CD1c-positive myeloid dendritic cell (primary cell): ENCODE measurements around the gene DGKD.

Experiments used
- DNase-seq: peaks from one replicate; pipeline ENCODE4 v3.0.0-alpha.2; 2016; ENCODE audit errors: extremely low spot score

DGKD gene

GRCh38 chr2:233459426-233459825, 105.1 kb downstream of the DGKD start:
- no peak for DNase-seq

DNA sequence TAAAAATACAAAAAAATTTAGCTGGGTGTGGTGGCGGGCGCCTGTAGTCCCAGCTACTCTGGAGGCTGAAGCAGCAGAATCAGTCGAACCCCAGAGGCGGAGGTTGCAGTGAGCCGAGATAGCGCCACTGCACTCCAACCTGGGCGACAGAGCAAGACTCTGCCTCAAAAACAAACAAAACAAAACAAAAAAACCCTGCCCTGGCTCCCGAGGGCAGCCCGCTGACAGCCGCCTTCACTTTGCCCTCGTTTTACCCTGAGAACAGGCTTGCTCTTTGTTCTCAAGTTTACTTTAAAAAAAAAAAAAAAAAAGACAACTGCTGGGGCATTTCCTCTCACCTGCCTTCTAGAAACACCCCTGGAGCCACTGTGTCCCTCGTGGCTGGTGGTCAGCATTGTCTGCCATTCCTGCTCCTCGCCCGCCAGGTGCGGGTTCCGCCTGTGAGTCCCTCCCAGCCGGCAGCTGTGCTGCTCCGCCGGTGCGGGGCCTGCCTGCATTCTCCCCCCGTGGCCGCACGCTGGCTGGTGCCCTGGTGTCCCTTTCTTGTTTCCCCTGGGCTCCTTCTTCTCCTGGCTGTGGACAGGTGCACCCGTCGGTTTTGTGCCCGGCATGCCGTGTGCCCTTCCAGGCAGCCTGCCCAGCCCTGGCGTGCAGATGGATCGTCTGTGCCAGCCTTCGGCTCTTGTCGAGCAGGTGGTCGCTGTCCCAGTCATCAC, 106.6 kb downstream of the DGKD start:
- no peak for DNase-seq

- no peak for DNase-seq
Measured at GRCh38 chr2:233461481-233461891, 107.2 kb downstream of the DGKD start.

DNA sequence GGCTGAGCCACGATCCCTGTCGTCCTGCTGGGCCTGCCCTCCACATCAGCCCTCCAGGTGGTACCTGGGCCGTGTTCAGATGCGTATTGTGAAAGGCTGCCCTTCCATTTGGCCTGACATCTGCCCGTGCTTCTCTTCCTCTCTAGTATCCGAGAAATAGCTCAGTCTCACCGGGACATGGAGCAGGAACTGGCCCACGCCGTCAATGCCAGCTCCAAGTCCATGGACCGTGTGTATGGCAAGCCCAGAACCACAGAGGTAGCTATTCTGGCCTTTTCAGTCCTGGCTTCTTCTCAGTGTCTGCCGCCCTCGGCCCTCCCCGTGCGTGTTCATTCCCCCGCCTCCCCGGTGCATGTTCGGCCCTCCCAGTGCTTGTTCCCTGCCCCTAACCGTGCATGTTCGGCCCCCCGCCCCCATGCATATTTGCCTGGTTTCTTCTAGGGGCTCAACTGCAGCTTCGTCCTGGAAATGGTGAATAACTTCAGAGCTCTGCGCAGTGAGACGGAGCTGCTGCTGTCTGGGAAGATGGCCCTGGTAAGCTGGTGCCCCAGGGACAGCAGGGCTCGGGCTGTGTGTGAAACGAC, 108.0 kb downstream of the DGKD start:
- DNase-seq, result no peak

GRCh38 chr2:233462826-233463470, 108.7 kb downstream of the DGKD start:
- DNase-seq, result no peak

GRCh38 chr2:233463586-233463985, 109.3 kb downstream of the DGKD start:
- DNase-seq, result no peak

GRCh38 chr2:233464056-233464455, 109.8 kb downstream of the DGKD start:
- DNase-seq, result no peak

DNA sequence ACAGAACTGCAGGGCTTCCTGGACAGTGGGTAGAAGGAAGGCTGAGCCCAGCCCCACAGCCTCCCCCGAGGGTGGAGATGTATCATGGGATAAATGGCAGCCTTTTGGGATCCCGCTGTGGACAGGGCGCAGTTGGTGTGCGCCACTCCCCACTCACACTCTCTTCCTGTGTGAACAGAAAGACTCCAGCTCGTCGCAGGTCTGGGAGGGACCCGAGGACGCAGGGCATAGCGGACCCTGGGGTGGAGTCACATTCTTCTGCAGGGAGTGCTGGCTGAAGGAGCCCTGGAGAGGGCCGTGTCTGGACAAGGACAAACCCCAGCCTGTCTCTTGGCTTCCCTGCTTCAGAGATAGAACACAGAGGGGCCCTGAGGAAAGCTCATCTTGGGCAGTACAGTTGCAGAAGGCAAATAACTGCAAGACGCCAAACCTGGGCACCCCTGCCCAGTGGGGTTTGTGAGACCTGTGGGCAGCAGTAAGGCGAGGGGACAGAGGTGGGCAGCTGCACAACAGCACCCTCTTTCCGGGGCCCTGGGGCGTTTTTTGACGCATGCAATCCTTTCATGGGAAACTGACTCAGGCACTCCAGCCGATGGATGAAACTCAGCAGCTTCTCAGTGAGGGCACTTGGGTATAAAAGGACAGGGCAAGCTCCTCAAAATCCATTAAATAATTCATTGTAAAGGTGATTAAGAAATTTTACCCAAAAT, 110.4 kb downstream of the DGKD start:
- DNase-seq, result no peak

- DNase-seq, result no peak
Measured at GRCh38 chr2:233466991-233467603, 112.8 kb downstream of the DGKD start.

DNA sequence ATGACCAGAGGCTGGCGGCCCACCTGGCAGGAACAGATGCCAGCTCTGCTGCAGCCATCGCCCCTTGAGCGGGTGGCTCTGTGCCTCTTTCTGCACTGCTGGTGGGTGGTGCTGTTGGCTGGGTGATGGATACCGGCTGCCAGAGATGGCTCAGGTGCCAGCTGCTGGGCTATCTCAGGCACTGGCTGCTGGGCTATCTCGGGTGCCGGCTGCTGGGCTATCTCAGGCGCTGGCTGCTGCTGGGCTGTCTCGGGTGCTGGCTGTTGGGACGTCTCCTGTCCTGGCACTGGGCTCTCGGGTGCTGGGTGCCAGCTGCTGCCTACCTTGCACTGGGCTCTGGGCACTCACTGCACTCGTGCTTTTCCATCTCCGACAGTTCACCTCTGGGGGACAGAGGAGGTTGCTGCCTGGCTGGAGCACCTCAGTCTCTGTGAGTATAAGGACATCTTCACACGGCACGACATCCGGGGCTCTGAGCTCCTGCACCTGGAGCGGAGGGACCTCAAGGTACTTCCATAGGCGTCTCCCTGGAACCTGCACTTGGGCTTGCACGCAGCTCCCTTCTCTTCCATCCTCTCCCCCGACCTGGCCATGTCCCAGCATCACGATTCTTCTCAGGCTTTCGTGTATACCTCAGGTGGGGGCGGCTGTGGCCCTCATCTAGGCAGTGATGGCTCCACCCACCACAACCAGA, 113.9 kb downstream of the DGKD start:
- no peak for DNase-seq

DNA sequence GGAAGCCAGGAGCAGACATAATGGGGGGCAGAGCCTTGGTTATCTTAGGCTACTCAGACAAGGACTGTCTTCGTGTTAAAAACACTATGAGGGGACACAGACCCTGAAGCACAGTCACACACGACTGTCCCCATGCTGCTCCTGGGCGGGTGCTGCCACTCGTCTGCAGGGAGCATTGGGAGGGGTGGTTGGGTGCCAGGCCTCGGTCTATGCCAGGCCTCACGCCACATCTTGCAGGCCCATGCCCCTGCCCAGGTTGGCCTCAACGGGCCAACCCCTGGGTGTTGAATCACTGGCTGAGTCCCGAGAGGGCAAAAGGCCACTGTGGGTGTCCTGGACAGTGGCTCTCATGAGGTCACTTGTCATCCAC, 114.4 kb downstream of the DGKD start:
- no peak for DNase-seq

- DNase-seq, result no peak
Measured at GRCh38 chr2:233469261-233470010, 115.1 kb downstream of the DGKD start.

DNA sequence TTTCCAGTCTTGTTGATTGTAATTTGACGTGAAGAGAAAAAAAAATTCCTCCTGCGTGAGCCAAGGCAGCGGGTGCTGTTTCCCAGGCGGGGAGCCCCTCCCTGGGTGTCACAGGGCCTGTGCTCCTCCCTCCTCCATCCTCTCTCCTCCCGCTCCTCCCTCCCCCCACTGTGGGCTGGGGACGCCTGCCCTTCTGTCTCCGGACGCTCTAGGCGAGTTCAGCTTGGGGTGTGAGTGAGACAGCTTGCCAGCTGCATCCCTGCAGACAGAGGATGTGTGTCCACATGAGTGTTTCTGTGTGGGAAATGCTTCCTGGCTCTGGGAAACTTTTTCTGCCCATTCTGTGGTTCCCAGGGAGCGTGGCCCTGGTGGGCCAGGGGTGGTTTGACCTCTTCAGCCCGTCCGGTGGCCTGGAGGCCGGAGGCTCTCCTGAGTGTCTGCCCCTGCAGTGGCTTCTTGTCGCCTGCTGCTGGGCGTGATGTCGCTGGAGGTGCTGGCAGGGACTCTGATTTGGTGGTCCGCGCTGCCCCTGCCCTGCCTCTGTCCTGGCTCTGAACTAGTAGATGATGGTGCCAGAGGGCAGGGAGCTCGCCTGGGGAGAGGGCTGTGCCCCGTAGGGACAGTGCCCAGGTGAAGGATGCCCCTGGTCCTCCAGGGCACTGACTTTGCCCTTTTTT, 115.9 kb downstream of the DGKD start:
- DNase-seq, result no peak

GRCh38 chr2:233470839-233471238, 116.5 kb downstream of the DGKD start:
- no peak for DNase-seq

- no peak for DNase-seq
Measured at GRCh38 chr2:233471291-233472035, 117.2 kb downstream of the DGKD start.

GRCh38 chr2:233473386-233473791, 119.1 kb downstream of the DGKD start:
- DNase-seq, result no peak

DNA sequence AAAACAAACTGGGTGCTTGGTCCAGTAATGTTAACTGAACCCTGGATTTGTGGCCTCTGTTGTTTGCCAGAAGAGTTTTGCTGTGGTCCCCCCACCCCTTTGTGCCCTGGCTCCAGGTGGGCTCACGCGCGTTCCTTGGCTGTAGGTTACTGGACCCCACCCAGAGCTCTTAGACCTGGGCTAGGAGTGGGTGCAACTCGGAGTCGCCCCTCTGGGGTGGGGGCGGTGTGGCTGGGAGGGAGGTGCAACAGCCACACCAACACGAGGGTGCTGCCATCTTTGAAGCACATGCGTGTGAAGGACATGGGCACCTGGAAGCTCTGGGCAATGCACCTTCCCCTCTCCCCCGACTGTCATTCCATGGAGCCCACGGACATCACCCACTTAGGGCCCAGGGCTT, 119.6 kb downstream of the DGKD start:
- DNase-seq, result no peak

- no peak for DNase-seq
Measured at GRCh38 chr2:233474308-233475160, 120.2 kb downstream of the DGKD start.

DNA sequence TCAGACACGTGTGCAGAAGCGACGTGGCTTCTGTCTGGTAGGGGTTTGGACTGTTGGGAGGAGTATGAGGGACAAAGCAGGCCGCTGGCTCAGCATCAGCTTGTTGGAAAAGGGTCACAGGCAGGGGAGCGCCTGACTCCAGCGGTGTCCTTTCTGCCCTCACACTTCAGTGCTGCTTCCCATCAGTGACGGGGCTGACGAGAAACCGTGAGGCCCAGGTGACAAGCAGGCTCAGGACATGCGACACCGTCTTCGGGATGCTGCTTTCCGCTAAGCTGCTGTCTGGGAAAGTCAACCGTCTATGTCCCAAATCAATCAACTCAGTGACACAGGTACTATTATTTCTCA, 121.7 kb downstream of the DGKD start:
- no peak for DNase-seq
